ENCODE results near the gene MAGEB17.

DNA sequence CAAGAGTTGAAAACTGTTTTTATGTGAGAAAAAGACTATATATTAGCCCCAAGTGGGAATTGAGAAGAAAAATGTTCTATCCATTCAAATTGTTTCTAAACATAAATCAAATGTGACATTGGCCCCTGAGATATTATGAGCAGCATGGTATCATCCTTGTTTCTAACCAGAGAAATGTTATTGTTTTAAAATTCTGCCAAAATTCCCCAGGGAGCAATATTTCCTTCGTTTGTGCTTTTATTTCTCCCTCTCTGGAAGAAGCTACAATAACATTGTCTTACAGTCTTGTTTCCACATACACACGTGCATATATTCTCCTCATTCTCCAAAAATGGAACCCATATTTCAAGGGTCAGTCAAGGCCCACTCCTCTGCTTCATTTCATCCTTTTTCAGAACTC, 46.7 kb downstream of the MAGEB17 start:
- no peak for TF ChIP-seq POLR2AphosphoS5 (IDR thresholded peaks at IDR 0.05; ENCODE audit: borderline replicate concordance, low read depth, low read length)
- TF ChIP-seq EZH2 (IDR thresholded peaks at IDR 0.05): no peak

Data from SK-N-MC (cell line).